HG03521 (cell line): ENCODE results near the gene RASA3.
"Not testable (repeated sequence)": the region's sequence is repeated elsewhere in the genome, so short reads cannot be mapped to it uniquely, and the experiment has no call there.

Source experiments
- ATAC-seq: cut with Tn5 transposase; IDR thresholded peaks from one replicate; pipeline ENCODE4 v1.9.1; 2021; ENCODE audit warnings: mild to moderate bottlenecking, moderate library complexity; ENCODE audit not compliant: unreplicated experiment

Gene RASA3

GRCh38 chr13:113996081-113996911 lies 136.1 kb downstream of the RASA3 start:
- no peak for ATAC-seq

GRCh38 chr13:113995051-113995601 lies 137.3 kb downstream of the RASA3 start:
- no peak for ATAC-seq

GRCh38 chr13:113992276-113993005 lies 140.0 kb downstream of the RASA3 start:
- no peak for ATAC-seq

GRCh38 chr13:113991676-113992179 lies 140.7 kb downstream of the RASA3 start:
- no peak for ATAC-seq

- no peak for ATAC-seq
These were observed 141.2 kb downstream of the RASA3 start for GRCh38 chr13:113991191-113991669.

GRCh38 chr13:113990321-113990837 lies 142.0 kb downstream of the RASA3 start:
- no peak for ATAC-seq

GRCh38 chr13:113989585-113990300 lies 142.7 kb downstream of the RASA3 start:
- ATAC-seq: no peak

- not testable (repeated sequence) for ATAC-seq
These were observed 143.6 kb downstream of the RASA3 start for GRCh38 chr13:113988859-113989258.

- no peak for ATAC-seq
These were observed 150.1 kb downstream of the RASA3 start for GRCh38 chr13:113982296-113982661.

GRCh38 chr13:113981611-113982295 lies 150.7 kb downstream of the RASA3 start:
- ATAC-seq: no peak

- no peak for ATAC-seq
These were observed 151.2 kb downstream of the RASA3 start for GRCh38 chr13:113981194-113981605.

- no peak for ATAC-seq
These were observed 151.8 kb downstream of the RASA3 start for GRCh38 chr13:113980489-113981064.

GRCh38 chr13:113979791-113980471 lies 152.5 kb downstream of the RASA3 start:
- no peak for ATAC-seq

- ATAC-seq: no peak
These were observed 153.5 kb downstream of the RASA3 start for GRCh38 chr13:113978741-113979481.

GRCh38 chr13:113977976-113978375 lies 154.4 kb downstream of the RASA3 start:
- ATAC-seq: no peak

- ATAC-seq: no peak
These were observed 155.4 kb downstream of the RASA3 start for GRCh38 chr13:113976711-113977684.

GRCh38 chr13:113975416-113975815 lies 157.0 kb downstream of the RASA3 start:
- no peak for ATAC-seq
